Measurements from ENCODE around the gene GNB1L. TPM values are rescaled to one million over a fixed set of nuclear protein-coding genes. Genes with fewer than 3 reads are reported as not detected.
"Not testable (repeated sequence)": the region's sequence is repeated elsewhere in the genome, so short reads cannot be mapped to it uniquely, and the experiment has no call there.

GNB1L gene
- total RNA-seq, 1 donor from 2014 or later, result 11.5 TPM

GRCh38 chr22:19884161-19884953 lies 29.7 kb upstream of the GNB1L start:
- no peak overlapping the region for H3K4me3 ChIP-seq (ENCODE audit: low read depth, low read length)
- TF ChIP-seq CTCF (conservative IDR thresholded peaks at IDR 0.05; ENCODE audit: low read depth, low read length), result no peak
- no peak for DNase-seq (ENCODE audit: low read depth)

- not testable (repeated sequence) for DNase-seq (ENCODE audit: low read depth); H3K4me3 ChIP-seq (ENCODE audit: low read depth, low read length)
These were observed 28.8 kb upstream of the GNB1L start for GRCh38 chr22:19883446-19883845.

- H3K4me3 ChIP-seq (ENCODE audit: low read depth, low read length), result no peak overlapping the region
- no peak for TF ChIP-seq CTCF (conservative IDR thresholded peaks at IDR 0.05; ENCODE audit: low read depth, low read length)
- no peak for DNase-seq (ENCODE audit: low read depth)
These were observed 28.0 kb upstream of the GNB1L start for GRCh38 chr22:19882446-19883381.

GRCh38 chr22:19880786-19881569 lies 26.3 kb upstream of the GNB1L start:
- H3K4me3 ChIP-seq (ENCODE audit: low read depth, low read length), result no peak overlapping the region
- no peak for DNase-seq (ENCODE audit: low read depth)
- no peak for TF ChIP-seq CTCF (conservative IDR thresholded peaks at IDR 0.05; ENCODE audit: low read depth, low read length)

GRCh38 chr22:19879992-19880785 lies 25.5 kb upstream of the GNB1L start:
- DNase-seq (ENCODE audit: low read depth), result no peak
- no peak overlapping the region for H3K4me3 ChIP-seq (ENCODE audit: low read depth, low read length)
- no peak for TF ChIP-seq CTCF (conservative IDR thresholded peaks at IDR 0.05; ENCODE audit: low read depth, low read length)

- DNase-seq (ENCODE audit: low read depth), result no peak
- no peak for TF ChIP-seq CTCF (conservative IDR thresholded peaks at IDR 0.05; ENCODE audit: low read depth, low read length)
- H3K4me3 ChIP-seq (ENCODE audit: low read depth, low read length), result no peak overlapping the region
These were observed 24.9 kb upstream of the GNB1L start for GRCh38 chr22:19879643-19879991.
